GM23338 (cell line): ENCODE data around the gene KDM4C. TPM values are rescaled to one million over a fixed set of nuclear protein-coding genes. Genes with fewer than 3 reads are reported as not detected.

Source experiments
- ATAC-seq: fragments of 200-7000 bp; cut with Tn5 transposase; 3 replicates; pipeline ENCODE4 v1.9.1; 2020
- DNase-seq: peaks from one replicate; pipeline ENCODE4 v3.0.0-alpha.2; 2015; ENCODE audit warnings: low spot score
- H2AFZ ChIP-seq: fragments of 200-600 bp; sonication (generic); 2 replicates; pipeline ENCODE4 v1.8.0; 2016; ENCODE audit warnings: antibody characterized with exemption, mild to moderate bottlenecking, moderate library complexity
- H3F3A ChIP-seq: fragments of 200-600 bp; sonication (generic); replicated peaks from 2 replicates; pipeline ENCODE4 v1.8.0; 2017; ENCODE audit warnings: antibody characterized with exemption, mixed run types, low read depth
- H3K27ac ChIP-seq: fragments of 200-600 bp; sonication (generic); 2 replicates; pipeline ENCODE4 v1.6.1; 2016; ENCODE audit warnings: low read depth
- H3K27me3 ChIP-seq: fragments of 200-600 bp; sonication (generic); 2 replicates; pipeline ENCODE4 v1.8.0; 2016; ENCODE audit warnings: mild to moderate bottlenecking, mixed run types, moderate library complexity; ENCODE audit not compliant: insufficient read depth
- H3K36me3 ChIP-seq: fragments of 200-600 bp; sonication (generic); 2 replicates; pipeline ENCODE4 v1.8.0; 2016; ENCODE audit warnings: mild to moderate bottlenecking; ENCODE audit not compliant: insufficient read depth
- H3K4me1 ChIP-seq: fragments of 200-600 bp; sonication (generic); 2 replicates; pipeline ENCODE4 v1.8.0; 2016; ENCODE audit warnings: mild to moderate bottlenecking, moderate library complexity; ENCODE audit not compliant: insufficient read depth
- H3K4me2 ChIP-seq: fragments of 200-600 bp; sonication (generic); 2 replicates; pipeline ENCODE4 v1.7.1; 2017; ENCODE audit warnings: mixed run types
- H3K4me3 ChIP-seq: fragments of 200-600 bp; sonication (generic); 2 replicates; pipeline ENCODE4 v1.6.1; 2016; ENCODE audit warnings: mixed run types
- H3K79me2 ChIP-seq: fragments of 200-600 bp; sonication (generic); replicated peaks from 2 replicates; pipeline ENCODE4 v1.8.0; 2017; ENCODE audit warnings: mild to moderate bottlenecking; ENCODE audit not compliant: insufficient read depth
- H3K9me2 ChIP-seq: fragments of 200-600 bp; sonication (generic); 2 replicates; pipeline ENCODE4 v1.8.0; 2017; ENCODE audit not compliant: insufficient read depth
- H4K20me1 ChIP-seq: fragments of 200-600 bp; sonication (generic); replicated peaks from 2 replicates; pipeline ENCODE4 v1.8.0; 2017; ENCODE audit warnings: mild to moderate bottlenecking; ENCODE audit not compliant: insufficient read depth
- H3K27ac Mint-ChIP-seq: 2 replicates; pipeline ENCODE4 v1.8.0; 2020; ENCODE audit warnings: inconsistent platforms, mild to moderate bottlenecking, moderate library complexity, mixed read lengths
- H3K27me3 Mint-ChIP-seq: 3 replicates; pipeline ENCODE4 v1.8.0; 2022; ENCODE audit warnings: low read depth, mild to moderate bottlenecking, moderate library complexity, mixed read lengths, inconsistent platforms; ENCODE audit not compliant: insufficient read depth, poor library complexity
- H3K36me3 Mint-ChIP-seq: 3 replicates; pipeline ENCODE4 v1.8.0; 2021; ENCODE audit warnings: low read depth, mild to moderate bottlenecking, inconsistent platforms, moderate library complexity, mixed read lengths
- H3K4me1 Mint-ChIP-seq: 3 replicates; pipeline ENCODE4 v1.8.0; 2020; ENCODE audit warnings: mild to moderate bottlenecking, inconsistent platforms, mixed read lengths
- H3K4me3 Mint-ChIP-seq: 3 replicates; pipeline ENCODE4 v1.8.0; 2021; ENCODE audit warnings: moderate library complexity, mild to moderate bottlenecking, inconsistent platforms, mixed read lengths
- H3K9me3 Mint-ChIP-seq: 3 replicates; pipeline ENCODE4 v1.8.0; 2020; ENCODE audit warnings: moderate library complexity, mild to moderate bottlenecking, inconsistent platforms, mixed read lengths
- CREB1 ChIP-seq: fragments of 250-450 bp; sonication (Bioruptor Pico); IDR thresholded peaks from 2 replicates; pipeline ENCODE4 v1.5.0; 2020; ENCODE audit warnings: low read depth, mild to moderate bottlenecking, moderate library complexity
- EZH2 ChIP-seq: fragments of 200-600 bp; sonication (generic); IDR thresholded peaks from one replicate; pipeline ENCODE4 v1.8.0; 2017; ENCODE audit warnings: antibody characterized with exemption, mild to moderate bottlenecking, low read depth; ENCODE audit not compliant: unreplicated experiment
- EZH2phosphoT487 ChIP-seq: fragments of 200-600 bp; sonication (generic); IDR thresholded peaks from one replicate; pipeline ENCODE4 v1.8.1; 2018; ENCODE audit warnings: antibody characterized with exemption; ENCODE audit not compliant: unreplicated experiment
- JUNB ChIP-seq: IDR thresholded peaks from one replicate; pipeline ENCODE4 v1.6.1; 2016; ENCODE audit warnings: antibody characterized with exemption; ENCODE audit not compliant: unreplicated experiment
- POLR2AphosphoS5 ChIP-seq: IDR thresholded peaks from 2 replicates; pipeline ENCODE4 v1.6.1; 2016; ENCODE audit warnings: antibody characterized with exemption, low read depth
- STAT1 ChIP-seq: IDR thresholded peaks from one replicate; pipeline ENCODE4 v1.6.1; 2016; ENCODE audit warnings: antibody characterized with exemption; ENCODE audit not compliant: unreplicated experiment
- ZNF331 ChIP-seq: fragments of 250-450 bp; sonication (Bioruptor Pico); IDR thresholded peaks from 2 replicates; pipeline ENCODE4 v1.5.0; 2020; ENCODE audit warnings: low read depth, mild to moderate bottlenecking, moderate library complexity
- ZNF462 ChIP-seq: fragments of 250-450 bp; sonication (Bioruptor Pico); IDR thresholded peaks from 2 replicates; pipeline ENCODE4 v1.5.0; 2020; ENCODE audit warnings: mild to moderate bottlenecking, moderate library complexity
- polyA plus RNA-seq: library from polyadenylated mRNA; unstranded; fragments of >200 nt; fragmentation: Nextera tagmentation; extraction: Ambion mirVana; gene quantifications from 2 replicates; pipeline ENCODE4 v1.2.1, GENCODE V29; 2016
- total RNA-seq: library from RNA; depleted of rRNA; stranded (reverse); fragments of >200 nt; shearing (Covaris generic); gene quantifications from 2 replicates; pipeline ENCODE4 v1.2.3, GENCODE V29; 2014
- TF ChIP-seq, protein P1 (sequence below), 2 experiments: fragments of 200-600 bp in 1 of 2; sonication (generic) in 1 of 2; conservative IDR thresholded peaks; 2 replicates each; pipeline versions ENCODE4 v1.5.1 to v1.6.1; 2016 to 2017; ENCODE audit warnings: antibody characterized with exemption in 2 of 2, low read depth in 2 of 2, mild to moderate bottlenecking in 2 of 2, moderate library complexity in 1 of 2
- TF ChIP-seq, protein P2 (sequence below): IDR thresholded peaks from one replicate; pipeline ENCODE4 v1.6.1; 2018; ENCODE audit warnings: antibody characterized with exemption; ENCODE audit not compliant: unreplicated experiment

KDM4C gene
- total and polyA plus RNA-seq, 2 experiments from 2014 or later, result 12.0 to 43.8 TPM

GRCh38 chr9:6763244-6763643 lies 5.5 kb downstream of the KDM4C start:
- peaks cover 11% of the 10 kb centered on the region for H3F3A ChIP-seq
- peaks cover 5% of the 10 kb centered on the region; the same call in 2 of the 3 replicates for H3K36me3 Mint-ChIP-seq

DNA sequence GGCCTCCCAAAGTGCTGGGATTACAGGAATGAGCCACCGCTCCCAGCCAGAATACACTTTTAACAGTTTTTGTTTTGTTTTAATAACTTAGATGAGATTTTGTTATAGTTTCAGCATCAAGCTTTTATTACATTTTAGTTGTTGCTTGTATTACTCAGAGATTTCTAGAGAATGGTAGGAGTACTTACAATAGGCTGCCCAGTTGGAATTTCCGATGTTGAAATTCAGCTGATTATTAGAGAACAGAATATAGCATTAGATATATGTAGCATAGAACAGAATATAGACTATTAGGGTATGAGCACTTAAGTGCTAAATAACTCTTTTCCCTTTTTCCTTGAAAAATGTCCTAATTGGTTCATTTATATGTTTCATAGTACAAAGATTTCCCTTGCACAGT lies 6.2 kb downstream of the KDM4C start:
- peak overlapping the region; percentile 86; the same call in 1 of the 2 replicates for H3K27ac Mint-ChIP-seq
- peaks cover 51% of the 10 kb centered on the region for H3K4me1 Mint-ChIP-seq
- Histone ChIP-seq H3K9me2 (no peaks in the 10 kb centered on the region), H2AFZ (no peak overlapping the region), H3K27ac (peak overlapping the region; percentile 91), H3K4me1 (peaks cover 56% of the 10 kb centered on the region), H3K36me3 (no peaks in the 10 kb centered on the region), H3K4me3 (no peak overlapping the region), H3F3A (peaks cover 6% of the 10 kb centered on the region), H3K4me2 (peak overlapping the region; percentile 60), H3K27me3 (no peaks in the 10 kb centered on the region), H4K20me1 (no peaks in the 10 kb centered on the region), H3K79me2 (peaks cover 92% of the 10 kb centered on the region)
- no peak for DNase-seq
- peaks cover 5% of the 10 kb centered on the region; the same call in 2 of the 3 replicates for H3K36me3 Mint-ChIP-seq
- H3K4me3 Mint-ChIP-seq, result no peak overlapping the region
- H3K9me3 Mint-ChIP-seq, result no peaks in the 10 kb centered on the region
- peaks cover 9% of the 10 kb centered on the region for H3K27me3 Mint-ChIP-seq
- ATAC-seq, result no peak
- TF ChIP-seq POLR2AphosphoS5, result no peak
- no peak for TF ChIP-seq CREB1
- TF ChIP-seq EZH2, result no peak
- TF ChIP-seq ZNF331 (CRISPR knock-in tag), result no peak
- TF ChIP-seq JUNB, result no peak
- TF ChIP-seq ZNF462, result no peak
- TF ChIP-seq, protein P1, sequence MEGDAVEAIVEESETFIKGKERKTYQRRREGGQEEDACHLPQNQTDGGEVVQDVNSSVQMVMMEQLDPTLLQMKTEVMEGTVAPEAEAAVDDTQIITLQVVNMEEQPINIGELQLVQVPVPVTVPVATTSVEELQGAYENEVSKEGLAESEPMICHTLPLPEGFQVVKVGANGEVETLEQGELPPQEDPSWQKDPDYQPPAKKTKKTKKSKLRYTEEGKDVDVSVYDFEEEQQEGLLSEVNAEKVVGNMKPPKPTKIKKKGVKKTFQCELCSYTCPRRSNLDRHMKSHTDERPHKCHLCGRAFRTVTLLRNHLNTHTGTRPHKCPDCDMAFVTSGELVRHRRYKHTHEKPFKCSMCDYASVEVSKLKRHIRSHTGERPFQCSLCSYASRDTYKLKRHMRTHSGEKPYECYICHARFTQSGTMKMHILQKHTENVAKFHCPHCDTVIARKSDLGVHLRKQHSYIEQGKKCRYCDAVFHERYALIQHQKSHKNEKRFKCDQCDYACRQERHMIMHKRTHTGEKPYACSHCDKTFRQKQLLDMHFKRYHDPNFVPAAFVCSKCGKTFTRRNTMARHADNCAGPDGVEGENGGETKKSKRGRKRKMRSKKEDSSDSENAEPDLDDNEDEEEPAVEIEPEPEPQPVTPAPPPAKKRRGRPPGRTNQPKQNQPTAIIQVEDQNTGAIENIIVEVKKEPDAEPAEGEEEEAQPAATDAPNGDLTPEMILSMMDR (conservative IDR thresholded peaks at IDR 0.05; ENCODE audit: low read depth in 2 of 2), result no peak
- no peak for TF ChIP-seq STAT1
- no peak for TF ChIP-seq EZH2phosphoT487
- TF ChIP-seq, protein P2, sequence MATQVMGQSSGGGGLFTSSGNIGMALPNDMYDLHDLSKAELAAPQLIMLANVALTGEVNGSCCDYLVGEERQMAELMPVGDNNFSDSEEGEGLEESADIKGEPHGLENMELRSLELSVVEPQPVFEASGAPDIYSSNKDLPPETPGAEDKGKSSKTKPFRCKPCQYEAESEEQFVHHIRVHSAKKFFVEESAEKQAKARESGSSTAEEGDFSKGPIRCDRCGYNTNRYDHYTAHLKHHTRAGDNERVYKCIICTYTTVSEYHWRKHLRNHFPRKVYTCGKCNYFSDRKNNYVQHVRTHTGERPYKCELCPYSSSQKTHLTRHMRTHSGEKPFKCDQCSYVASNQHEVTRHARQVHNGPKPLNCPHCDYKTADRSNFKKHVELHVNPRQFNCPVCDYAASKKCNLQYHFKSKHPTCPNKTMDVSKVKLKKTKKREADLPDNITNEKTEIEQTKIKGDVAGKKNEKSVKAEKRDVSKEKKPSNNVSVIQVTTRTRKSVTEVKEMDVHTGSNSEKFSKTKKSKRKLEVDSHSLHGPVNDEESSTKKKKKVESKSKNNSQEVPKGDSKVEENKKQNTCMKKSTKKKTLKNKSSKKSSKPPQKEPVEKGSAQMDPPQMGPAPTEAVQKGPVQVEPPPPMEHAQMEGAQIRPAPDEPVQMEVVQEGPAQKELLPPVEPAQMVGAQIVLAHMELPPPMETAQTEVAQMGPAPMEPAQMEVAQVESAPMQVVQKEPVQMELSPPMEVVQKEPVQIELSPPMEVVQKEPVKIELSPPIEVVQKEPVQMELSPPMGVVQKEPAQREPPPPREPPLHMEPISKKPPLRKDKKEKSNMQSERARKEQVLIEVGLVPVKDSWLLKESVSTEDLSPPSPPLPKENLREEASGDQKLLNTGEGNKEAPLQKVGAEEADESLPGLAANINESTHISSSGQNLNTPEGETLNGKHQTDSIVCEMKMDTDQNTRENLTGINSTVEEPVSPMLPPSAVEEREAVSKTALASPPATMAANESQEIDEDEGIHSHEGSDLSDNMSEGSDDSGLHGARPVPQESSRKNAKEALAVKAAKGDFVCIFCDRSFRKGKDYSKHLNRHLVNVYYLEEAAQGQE, result no peak

More at GRCh38 chr9:6763244-6763643, 5.5 kb downstream of the KDM4C start:
- Mint-ChIP-seq H3K9me3 (no peaks in the 10 kb centered on the region), H3K4me1 (peaks cover 51% of the 10 kb centered on the region), H3K4me3 (no peak overlapping the region), H3K27ac (peak overlapping the region; percentile 25; the same call in 1 of the 2 replicates), H3K27me3 (peaks cover 12% of the 10 kb centered on the region)
- no peaks in the 10 kb centered on the region for H3K36me3 ChIP-seq
- H3K27me3 ChIP-seq, result no peaks in the 10 kb centered on the region
- peak overlapping the region; percentile 91 for H3K27ac ChIP-seq
- no peak overlapping the region for H3K4me3 ChIP-seq
- no peak overlapping the region for H2AFZ ChIP-seq
- peaks cover 90% of the 10 kb centered on the region for H3K79me2 ChIP-seq
- H3K4me2 ChIP-seq, result peak overlapping the region; percentile 60; the same call in 1 of the 2 replicates
- DNase-seq (no peak), ATAC-seq (no peak)
- no peaks in the 10 kb centered on the region for H3K9me2 ChIP-seq
- H4K20me1 ChIP-seq, result no peaks in the 10 kb centered on the region
- H3K4me1 ChIP-seq, result peaks cover 56% of the 10 kb centered on the region
- TF ChIP-seq EZH2phosphoT487 (no peak), CREB1 (no peak)
